Measurements from ENCODE around the gene NLGN4X.

DNA sequence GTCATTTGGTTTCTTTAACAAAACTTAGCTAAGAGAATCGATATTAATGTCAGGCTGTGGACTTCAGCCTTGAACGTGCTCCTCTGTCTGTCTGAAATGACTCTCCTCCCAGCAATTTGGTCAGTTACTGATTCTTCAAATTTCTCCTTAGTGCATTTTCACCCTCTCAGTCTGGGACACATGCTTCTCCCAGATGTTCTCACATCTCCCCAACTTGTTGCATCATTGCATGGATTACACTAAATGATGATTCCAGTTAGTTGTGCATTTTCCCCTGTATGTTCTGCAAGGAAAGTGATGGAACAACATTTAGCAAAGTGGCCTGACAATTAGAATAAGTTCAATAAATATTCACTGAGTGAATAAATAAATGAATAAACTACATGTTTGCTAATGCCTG lies 94.4 kb downstream of the NLGN4X start:
- TF ChIP-seq, protein P1, sequence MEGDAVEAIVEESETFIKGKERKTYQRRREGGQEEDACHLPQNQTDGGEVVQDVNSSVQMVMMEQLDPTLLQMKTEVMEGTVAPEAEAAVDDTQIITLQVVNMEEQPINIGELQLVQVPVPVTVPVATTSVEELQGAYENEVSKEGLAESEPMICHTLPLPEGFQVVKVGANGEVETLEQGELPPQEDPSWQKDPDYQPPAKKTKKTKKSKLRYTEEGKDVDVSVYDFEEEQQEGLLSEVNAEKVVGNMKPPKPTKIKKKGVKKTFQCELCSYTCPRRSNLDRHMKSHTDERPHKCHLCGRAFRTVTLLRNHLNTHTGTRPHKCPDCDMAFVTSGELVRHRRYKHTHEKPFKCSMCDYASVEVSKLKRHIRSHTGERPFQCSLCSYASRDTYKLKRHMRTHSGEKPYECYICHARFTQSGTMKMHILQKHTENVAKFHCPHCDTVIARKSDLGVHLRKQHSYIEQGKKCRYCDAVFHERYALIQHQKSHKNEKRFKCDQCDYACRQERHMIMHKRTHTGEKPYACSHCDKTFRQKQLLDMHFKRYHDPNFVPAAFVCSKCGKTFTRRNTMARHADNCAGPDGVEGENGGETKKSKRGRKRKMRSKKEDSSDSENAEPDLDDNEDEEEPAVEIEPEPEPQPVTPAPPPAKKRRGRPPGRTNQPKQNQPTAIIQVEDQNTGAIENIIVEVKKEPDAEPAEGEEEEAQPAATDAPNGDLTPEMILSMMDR (IDR thresholded peaks at IDR 0.05) = no peak
- no peak for TF ChIP-seq POLR2A (IDR thresholded peaks at IDR 0.05)
